Measurements from ENCODE around the gene ANKRD34B. TPM values are rescaled to one million over a fixed set of nuclear protein-coding genes. Genes with fewer than 3 reads are reported as not detected.

ANKRD34B gene
- total and polyA plus RNA-seq, 2 donors (not counting 1 experiment from before 2014, with no cell fraction given): not detected

DNA sequence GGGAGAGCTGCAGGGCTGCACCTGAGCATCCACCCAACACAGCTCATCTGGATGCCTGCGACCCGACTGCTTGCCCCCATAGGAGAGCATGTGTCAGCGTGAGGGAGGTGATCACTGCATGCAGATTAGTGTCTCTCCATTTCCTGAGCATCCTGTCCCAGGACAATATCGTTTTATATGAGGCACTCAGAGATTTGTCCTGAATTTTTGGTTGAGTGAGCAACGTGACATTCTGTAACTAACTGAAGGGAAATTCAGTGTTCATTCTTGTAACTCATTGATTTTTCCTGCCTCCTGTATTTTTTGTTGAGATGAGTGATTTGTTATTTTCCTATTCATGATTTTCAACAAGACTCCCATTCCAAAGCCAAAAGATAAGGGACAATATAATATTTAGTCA lies 20.7 kb upstream of the ANKRD34B start:
- intact Hi-C loops (cut with micrococcal nuclease): no loop called here
- Mint-ChIP-seq H3K27ac (no peak overlapping the region), H3K9me3 (ENCODE audit: insufficient read depth) (no peaks in the 10 kb centered on the region), H3K4me3 (no peak overlapping the region), H3K27me3 (peaks cover 9% of the 10 kb centered on the region), H3K4me1 (no peaks in the 10 kb centered on the region)
- 100% methylated on average over 1 of the region's 5 CpGs for WGBS (ENCODE audit: insufficient coverage)
- no peaks in the 10 kb centered on the region for H4K20me1 ChIP-seq (ENCODE audit: control insufficient read depth, insufficient read depth, low read length, poor library complexity, severe bottlenecking)
- H3K9ac ChIP-seq (ENCODE audit: low read length): no peak overlapping the region
- no peak for TF ChIP-seq EZH2 (IDR thresholded peaks at IDR 0.05; ENCODE audit: borderline replicate concordance, insufficient read depth, low read depth, low read length, poor library complexity, severe bottlenecking)
- TF ChIP-seq CTCF (IDR thresholded peaks at IDR 0.05): no peak
- no peak overlapping the region for H3K27ac ChIP-seq (ENCODE audit: low read length in 2 of 2)
- no peaks in the 10 kb centered on the region for H3K27me3 ChIP-seq (replicated peaks in 1 of 4; ENCODE audit: control extremely low read depth in 1 of 4, control insufficient read depth in 3 of 4, insufficient read depth in 4 of 4, low read length in 3 of 4)
- DNase-seq (no peak), ATAC-seq (ENCODE audit: low read depth) (no peak)
- H3K36me3 ChIP-seq (replicated peaks in 1 of 2; ENCODE audit: control extremely low read depth in 1 of 2, control insufficient read depth in 1 of 2, extremely low read depth in 1 of 2, insufficient read depth in 2 of 2, low read length in 1 of 2): no peaks in the 10 kb centered on the region
- no peak overlapping the region for H2AFZ ChIP-seq (ENCODE audit: insufficient read depth, low read depth, low read length, poor library complexity, severe bottlenecking)
- H3K4me3 ChIP-seq (ENCODE audit: control extremely low read depth in 1 of 5, extremely low read depth in 1 of 5, insufficient read depth in 1 of 5, low read depth in 2 of 5, low read length in 4 of 5): no peak overlapping the region
- no peaks in the 10 kb centered on the region for H3K4me1 ChIP-seq (ENCODE audit: control insufficient read depth in 2 of 2, insufficient read depth in 2 of 2, low read length in 2 of 2)
- CTCF ChIA-PET: no interaction called here
- POLR2A ChIA-PET: no interaction called here
- H3K9me3 ChIP-seq (ENCODE audit: control extremely low read depth in 1 of 3, control insufficient read depth in 2 of 3, insufficient read depth in 1 of 3, low read length in 2 of 3): no peaks in the 10 kb centered on the region
- H3K79me2 ChIP-seq (ENCODE audit: control insufficient read depth, insufficient read depth, low read length): no peaks in the 10 kb centered on the region
- H3K4me2 ChIP-seq (replicated peaks; ENCODE audit: low read depth, low read length, poor library complexity, severe bottlenecking): no peak overlapping the region

GRCh38 chr5:80588858-80589540 lies 18.9 kb upstream of the ANKRD34B start:
- Mint-ChIP-seq H3K4me1 (no peaks in the 10 kb centered on the region), H3K27me3 (peaks cover 9% of the 10 kb centered on the region), H3K9me3 (ENCODE audit: insufficient read depth) (no peaks in the 10 kb centered on the region), H3K4me3 (no peak overlapping the region), H3K27ac (no peak overlapping the region)
- Histone ChIP-seq H3K4me3 (ENCODE audit: control extremely low read depth in 1 of 5, extremely low read depth in 1 of 5, insufficient read depth in 1 of 5, low read depth in 2 of 5, low read length in 4 of 5) (no peak overlapping the region), H4K20me1 (ENCODE audit: control insufficient read depth, insufficient read depth, low read length, poor library complexity, severe bottlenecking) (no peaks in the 10 kb centered on the region), H3K79me2 (ENCODE audit: control insufficient read depth, insufficient read depth, low read length) (no peaks in the 10 kb centered on the region), H3K27me3 (replicated peaks in 1 of 4; ENCODE audit: control extremely low read depth in 1 of 4, control insufficient read depth in 3 of 4, insufficient read depth in 4 of 4, low read length in 3 of 4) (peaks cover 0 to 3% (median 0%) of the 10 kb centered on the region in 4 experiments), H2AFZ (ENCODE audit: insufficient read depth, low read depth, low read length, poor library complexity, severe bottlenecking) (no peak overlapping the region), H3K27ac (ENCODE audit: low read length in 2 of 2) (no peak overlapping the region), H3K4me1 (ENCODE audit: control insufficient read depth in 2 of 2, insufficient read depth in 2 of 2, low read length in 2 of 2) (no peaks in the 10 kb centered on the region), H3K9ac (ENCODE audit: low read length) (no peak overlapping the region), H3K9me3 (ENCODE audit: control extremely low read depth in 1 of 3, control insufficient read depth in 2 of 3, insufficient read depth in 1 of 3, low read length in 2 of 3) (no peaks in the 10 kb centered on the region), H3K4me2 (replicated peaks; ENCODE audit: low read depth, low read length, poor library complexity, severe bottlenecking) (no peak overlapping the region), H3K36me3 (replicated peaks in 1 of 2; ENCODE audit: control extremely low read depth in 1 of 2, control insufficient read depth in 1 of 2, extremely low read depth in 1 of 2, insufficient read depth in 2 of 2, low read length in 1 of 2) (no peaks in the 10 kb centered on the region)
- no peak for DNase-seq
- ChIA-PET POLR2A (no interaction called here), CTCF (no interaction called here)
- TF ChIP-seq CTCF (IDR thresholded peaks at IDR 0.05) (no peak), EZH2 (IDR thresholded peaks at IDR 0.05; ENCODE audit: borderline replicate concordance, insufficient read depth, low read depth, low read length, poor library complexity, severe bottlenecking) (no peak)
- ATAC-seq (ENCODE audit: low read depth): no peak
- 0% methylated on average over 1 of the region's 8 CpGs for WGBS (ENCODE audit: insufficient coverage)
- intact Hi-C loops (cut with micrococcal nuclease): no loop called here
